ENCODE measurements around the gene FAM177B.

- TF ChIP-seq CTCF (IDR thresholded peaks at IDR 0.05) = no peak
- peak in 1 of 2 donors; percentile 22 for TF ChIP-seq EP300 (IDR thresholded peaks at IDR 0.05)
These were observed 4.5 kb upstream of the FAM177B start for GRCh38 chr1:222732216-222733159.
